HG02943 (cell line): Measurements from ENCODE around the gene HTR4.

ENCODE experiments used
- ATAC-seq: cut with Tn5 transposase; IDR thresholded peaks from one replicate; pipeline ENCODE4 v1.9.1; 2021; ENCODE audit warnings: mild to moderate bottlenecking, low read depth, moderate library complexity; ENCODE audit not compliant: unreplicated experiment

The HTR4 gene

GRCh38 chr5:148619484-148619883, 34.8 kb downstream of the HTR4 start:
- ATAC-seq: no peak

GRCh38 chr5:148615644-148616275, 38.6 kb downstream of the HTR4 start:
- ATAC-seq: no peak

GRCh38 chr5:148607406-148607805, 46.9 kb downstream of the HTR4 start:
- no peak for ATAC-seq

- no peak for ATAC-seq
Observed at GRCh38 chr5:148606296-148606695, 48.0 kb downstream of the HTR4 start.

- no peak for ATAC-seq
Observed at GRCh38 chr5:148599187-148599586, 55.1 kb downstream of the HTR4 start.

GRCh38 chr5:148595697-148596096, 58.6 kb downstream of the HTR4 start:
- ATAC-seq: no peak

DNA sequence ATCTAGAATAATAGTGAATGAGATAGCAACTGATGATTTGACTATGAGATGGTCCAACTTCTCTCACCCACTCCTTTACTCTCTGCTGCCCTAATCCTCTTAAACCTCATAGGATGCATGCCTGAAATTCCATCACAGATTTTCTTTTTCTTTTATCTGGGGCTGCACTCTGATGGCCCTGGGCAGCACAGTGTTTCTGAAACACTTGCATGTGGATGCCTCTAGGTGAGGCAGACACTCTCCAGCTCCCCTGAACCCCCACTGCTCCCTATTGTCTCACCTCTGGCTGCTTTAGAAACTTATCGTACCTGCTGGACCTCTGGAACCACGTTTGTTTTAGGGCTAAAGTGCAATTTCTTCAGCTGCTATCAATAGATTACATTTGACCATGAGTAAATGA, 67.5 kb downstream of the HTR4 start:
- ATAC-seq: no peak

DNA sequence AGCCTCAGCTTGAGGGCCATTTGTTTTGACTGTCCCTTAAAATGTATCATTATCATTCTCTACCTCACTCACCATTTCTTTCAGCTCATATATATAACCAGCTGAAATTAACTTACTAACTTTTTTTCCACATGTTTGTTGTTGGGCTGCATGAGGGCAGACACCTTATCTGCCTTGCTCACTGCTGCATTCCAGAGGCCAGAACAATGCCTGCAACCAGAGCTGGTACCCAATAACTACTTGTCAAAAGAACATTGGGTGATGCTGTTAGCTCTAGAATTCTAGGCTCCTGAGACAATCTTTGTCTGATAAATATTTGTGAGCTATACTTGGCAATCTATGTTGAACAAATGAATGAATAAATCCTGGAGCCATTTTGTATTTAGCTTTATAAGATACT, 68.3 kb downstream of the HTR4 start:
- no peak for ATAC-seq

GRCh38 chr5:148584103-148584502, 70.2 kb downstream of the HTR4 start:
- ATAC-seq: no peak

- no peak for ATAC-seq
Observed at GRCh38 chr5:148583421-148583965, 70.8 kb downstream of the HTR4 start.

GRCh38 chr5:148574167-148574566, 80.2 kb downstream of the HTR4 start:
- no peak for ATAC-seq

- no peak for ATAC-seq
Observed at GRCh38 chr5:148573374-148573773, 81.0 kb downstream of the HTR4 start.

DNA sequence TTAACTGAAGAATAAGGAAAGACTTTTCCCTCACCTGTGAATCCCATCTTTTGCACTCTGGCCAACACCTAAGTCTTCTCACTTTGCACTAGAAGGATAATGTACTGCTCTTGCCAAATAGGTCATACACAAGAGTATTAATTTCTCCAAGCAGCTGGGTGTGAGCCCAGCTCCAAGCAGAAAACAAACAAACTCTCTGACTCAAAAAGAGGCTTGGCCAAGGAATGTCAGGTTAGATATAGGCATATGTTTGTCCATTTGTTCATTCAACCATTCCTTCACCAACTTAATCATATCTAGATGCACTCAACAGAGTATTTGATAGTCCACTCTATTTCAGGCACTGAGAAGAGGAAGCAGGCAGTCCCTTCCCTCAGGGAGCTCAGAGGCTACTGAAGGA, 84.4 kb downstream of the HTR4 start:
- ATAC-seq: no peak

- no peak for ATAC-seq
Observed at GRCh38 chr5:148565148-148565547, 89.2 kb downstream of the HTR4 start.

GRCh38 chr5:148563021-148563420, 91.3 kb downstream of the HTR4 start:
- ATAC-seq: no peak

DNA sequence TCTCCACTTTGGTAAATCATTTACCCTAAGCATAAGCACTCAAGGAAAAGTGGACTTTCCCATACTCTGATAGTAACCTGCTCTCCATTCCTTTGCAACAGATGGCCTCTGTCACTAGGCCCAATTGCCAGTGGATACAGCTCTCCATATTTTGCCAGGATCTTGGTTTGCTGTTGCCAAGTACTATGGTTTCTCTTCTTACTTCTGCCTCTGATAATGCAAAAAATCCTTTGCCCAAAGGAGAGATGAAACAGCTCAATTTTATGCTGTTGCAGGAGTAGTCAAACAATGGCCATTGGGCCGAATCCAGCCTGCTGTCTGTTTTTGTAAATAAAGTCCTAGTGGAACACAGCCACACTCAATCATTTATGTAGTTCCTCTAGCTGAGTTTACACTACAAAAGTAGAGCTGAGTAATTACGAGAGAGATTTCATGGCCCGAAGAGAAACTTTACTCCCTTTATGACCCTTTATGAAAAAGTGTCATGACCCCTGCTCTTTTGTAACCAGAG, 92.5 kb downstream of the HTR4 start:
- no peak for ATAC-seq

GRCh38 chr5:148559461-148559860, 94.9 kb downstream of the HTR4 start:
- no peak for ATAC-seq

DNA sequence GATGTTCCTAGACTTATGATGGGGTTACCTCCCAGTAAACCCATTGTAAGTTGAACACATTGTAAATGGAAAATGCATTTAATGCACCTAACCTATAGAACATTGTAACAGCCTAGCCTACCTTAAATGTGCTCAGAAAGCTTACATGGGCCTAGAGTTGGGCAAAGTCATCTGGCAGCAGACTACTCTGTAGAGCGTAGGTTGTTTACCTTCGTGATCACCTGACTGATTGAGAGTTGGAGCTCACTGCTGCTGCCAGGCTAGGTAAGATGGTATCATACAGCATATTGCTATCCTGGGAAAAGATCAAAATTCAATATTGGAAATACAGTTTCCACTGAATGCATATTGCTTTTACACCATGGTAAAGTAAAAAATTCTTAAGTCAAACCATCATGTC, 95.4 kb downstream of the HTR4 start:
- no peak for ATAC-seq

- no peak for ATAC-seq
Observed at GRCh38 chr5:148556835-148557234, 97.5 kb downstream of the HTR4 start.

GRCh38 chr5:148554621-148555020, 99.7 kb downstream of the HTR4 start:
- no peak for ATAC-seq

- no peak for ATAC-seq
Observed at GRCh38 chr5:148543727-148544126, 110.6 kb downstream of the HTR4 start.

- no peak for ATAC-seq
Observed at GRCh38 chr5:148542812-148543211, 111.5 kb downstream of the HTR4 start.
